Parathyroid adenoma (tissue), 2 donors: ENCODE results near the gene HYLS1.

ENCODE experiments used
- H2AFZ ChIP-seq: fragments of 300-600 bp; sonication (generic); one replicate; pipeline ENCODE4 v1.7.0; 2017; ENCODE audit warnings: antibody characterized with exemption, mild to moderate bottlenecking
- H3K27ac ChIP-seq: fragments of 300-600 bp; sonication (generic); one replicate; pipeline ENCODE4 v1.7.0; 2017
- H3K27me3 ChIP-seq: fragments of 300-600 bp; sonication (generic); one replicate; pipeline ENCODE4 v1.7.0; 2017; ENCODE audit warnings: low read length; ENCODE audit not compliant: control insufficient read depth, insufficient read depth
- H3K36me3 ChIP-seq: fragments of 300-600 bp; sonication (generic); one replicate; pipeline ENCODE4 v1.7.0; 2017; ENCODE audit warnings: low read length; ENCODE audit not compliant: control insufficient read depth, insufficient read depth
- H3K4me1 ChIP-seq: fragments of 300-600 bp; sonication (generic); one replicate; pipeline ENCODE4 v1.7.0; 2017; ENCODE audit warnings: control low read depth
- H3K4me2 ChIP-seq: fragments of 300-600 bp; sonication (generic); one replicate; pipeline ENCODE4 v1.7.0; 2017; ENCODE audit warnings: low read length
- H3K4me3 ChIP-seq: fragments of 300-600 bp; sonication (generic); one replicate; pipeline ENCODE4 v1.7.0; 2017; ENCODE audit warnings: low read depth, low read length
- H3K79me2 ChIP-seq: fragments of 300-600 bp; sonication (generic); one replicate; pipeline ENCODE4 v1.7.0; 2017; ENCODE audit warnings: control low read depth
- H3K9ac ChIP-seq: fragments of 300-600 bp; sonication (generic); one replicate; pipeline ENCODE4 v1.7.0; 2017; ENCODE audit warnings: mild to moderate bottlenecking
- H3K9me3 ChIP-seq: fragments of 300-600 bp; sonication (generic); one replicate; pipeline ENCODE4 v1.7.0; 2017; ENCODE audit warnings: low read length; ENCODE audit not compliant: control insufficient read depth
- TF ChIP-seq, protein P1 (sequence below): fragments of 300-600 bp; sonication (generic); IDR thresholded peaks from one replicate; pipeline ENCODE4 v1.7.0; 2017; ENCODE audit warnings: antibody characterized with exemption, mild to moderate bottlenecking
- donor health status: primary hyperparathyroidism.

HYLS1 gene

DNA sequence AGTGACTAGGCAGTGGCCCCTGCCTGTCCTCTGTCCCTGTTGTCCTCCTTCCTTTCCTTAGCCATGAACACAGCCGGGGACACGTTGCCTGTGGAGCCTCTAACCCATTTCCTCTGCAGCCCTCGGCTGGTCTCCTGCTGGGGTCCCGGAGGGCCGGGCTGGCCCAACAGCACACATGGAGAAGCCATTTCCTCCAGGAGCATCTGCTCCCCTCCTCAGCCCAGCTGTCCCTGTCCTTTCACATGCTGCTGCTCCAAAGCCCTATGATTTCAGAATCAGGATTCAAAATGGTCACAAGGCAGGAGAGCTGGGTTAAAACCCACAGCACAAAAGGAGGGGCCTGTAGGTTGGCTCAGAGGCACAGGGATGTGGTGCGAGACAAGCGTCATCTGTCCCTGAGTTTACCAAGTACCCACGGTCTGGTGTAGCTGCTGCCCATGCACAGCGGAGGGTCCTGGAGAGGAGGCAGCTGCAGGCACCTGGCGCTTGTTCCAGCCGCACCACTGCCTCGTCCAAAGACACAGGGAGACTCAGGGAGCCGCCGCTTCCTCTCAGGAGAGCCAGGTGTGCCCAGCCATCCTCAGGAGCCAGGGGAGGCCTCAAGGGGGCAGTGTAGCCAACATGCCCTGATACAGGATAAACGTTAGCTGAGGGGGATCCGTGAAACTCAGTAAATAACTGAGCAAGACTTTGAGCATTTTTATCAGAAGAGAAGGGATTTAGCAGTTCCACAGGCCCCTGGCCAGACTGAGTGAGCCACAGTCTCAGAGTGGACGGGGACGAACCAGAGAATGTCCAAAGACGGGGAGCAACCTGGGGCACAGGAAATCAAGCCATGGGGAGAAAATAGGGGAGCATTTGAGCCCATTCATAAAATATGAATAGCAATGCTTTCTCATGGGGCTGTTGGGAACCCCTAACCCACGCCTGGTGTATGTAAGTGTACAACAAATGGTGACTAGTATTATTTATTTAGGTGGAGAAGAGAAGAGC, 54.4 kb downstream of the HYLS1 start:
- Histone ChIP-seq H3K9ac (no peak overlapping the region), H3K36me3 (no peaks in the 10 kb centered on the region), H3K27me3 (no peaks in the 10 kb centered on the region), H3K79me2 (no peaks in the 10 kb centered on the region), H3K27ac (no peak overlapping the region), H3K4me1 (no peaks in the 10 kb centered on the region), H3K4me3 (no peak overlapping the region), H3K9me3 (no peaks in the 10 kb centered on the region), H3K4me2 (no peak overlapping the region), H2AFZ (no peak overlapping the region)
- TF ChIP-seq, protein P1, sequence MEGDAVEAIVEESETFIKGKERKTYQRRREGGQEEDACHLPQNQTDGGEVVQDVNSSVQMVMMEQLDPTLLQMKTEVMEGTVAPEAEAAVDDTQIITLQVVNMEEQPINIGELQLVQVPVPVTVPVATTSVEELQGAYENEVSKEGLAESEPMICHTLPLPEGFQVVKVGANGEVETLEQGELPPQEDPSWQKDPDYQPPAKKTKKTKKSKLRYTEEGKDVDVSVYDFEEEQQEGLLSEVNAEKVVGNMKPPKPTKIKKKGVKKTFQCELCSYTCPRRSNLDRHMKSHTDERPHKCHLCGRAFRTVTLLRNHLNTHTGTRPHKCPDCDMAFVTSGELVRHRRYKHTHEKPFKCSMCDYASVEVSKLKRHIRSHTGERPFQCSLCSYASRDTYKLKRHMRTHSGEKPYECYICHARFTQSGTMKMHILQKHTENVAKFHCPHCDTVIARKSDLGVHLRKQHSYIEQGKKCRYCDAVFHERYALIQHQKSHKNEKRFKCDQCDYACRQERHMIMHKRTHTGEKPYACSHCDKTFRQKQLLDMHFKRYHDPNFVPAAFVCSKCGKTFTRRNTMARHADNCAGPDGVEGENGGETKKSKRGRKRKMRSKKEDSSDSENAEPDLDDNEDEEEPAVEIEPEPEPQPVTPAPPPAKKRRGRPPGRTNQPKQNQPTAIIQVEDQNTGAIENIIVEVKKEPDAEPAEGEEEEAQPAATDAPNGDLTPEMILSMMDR, result peak; percentile 47

DNA sequence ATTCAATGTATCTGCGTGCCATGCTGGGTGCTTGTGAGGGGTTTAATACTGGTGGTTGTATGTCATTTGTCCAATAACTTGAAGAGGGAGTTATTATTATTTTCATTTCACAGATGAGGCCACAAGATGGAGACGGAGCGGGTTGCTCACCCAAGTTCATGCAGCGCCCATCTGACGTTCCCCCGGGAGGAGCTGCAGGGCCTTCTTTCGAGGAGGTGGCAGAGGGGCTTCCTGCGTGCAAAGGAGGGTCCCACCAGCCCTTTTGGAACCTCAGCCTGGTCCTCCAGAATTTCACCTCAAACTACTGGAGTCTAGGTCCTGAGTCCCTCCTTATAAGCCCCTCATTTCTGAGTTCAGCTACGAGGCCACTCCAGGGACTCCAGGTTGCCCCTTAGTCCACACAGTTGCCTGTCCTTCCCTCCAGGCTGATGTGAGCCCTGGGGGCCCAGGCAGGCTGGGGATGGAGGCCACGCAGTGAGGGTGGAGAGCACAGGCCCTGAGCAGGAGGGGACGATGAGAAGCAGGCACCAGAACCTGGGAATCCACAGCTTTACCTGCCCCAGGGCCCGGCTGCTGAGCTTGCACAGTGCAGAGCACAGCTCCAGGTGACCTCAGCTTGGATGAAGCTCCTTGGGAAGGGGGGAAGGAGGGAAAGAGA, 55.4 kb downstream of the HYLS1 start:
- Histone ChIP-seq H3K4me1 (no peaks in the 10 kb centered on the region), H3K36me3 (no peaks in the 10 kb centered on the region), H3K4me2 (no peak overlapping the region), H3K27me3 (no peaks in the 10 kb centered on the region), H3K27ac (no peak overlapping the region), H3K79me2 (no peaks in the 10 kb centered on the region), H3K9me3 (no peaks in the 10 kb centered on the region), H3K4me3 (no peak overlapping the region), H2AFZ (no peak overlapping the region), H3K9ac (no peak overlapping the region)
- TF ChIP-seq, protein P1, result no peak

DNA sequence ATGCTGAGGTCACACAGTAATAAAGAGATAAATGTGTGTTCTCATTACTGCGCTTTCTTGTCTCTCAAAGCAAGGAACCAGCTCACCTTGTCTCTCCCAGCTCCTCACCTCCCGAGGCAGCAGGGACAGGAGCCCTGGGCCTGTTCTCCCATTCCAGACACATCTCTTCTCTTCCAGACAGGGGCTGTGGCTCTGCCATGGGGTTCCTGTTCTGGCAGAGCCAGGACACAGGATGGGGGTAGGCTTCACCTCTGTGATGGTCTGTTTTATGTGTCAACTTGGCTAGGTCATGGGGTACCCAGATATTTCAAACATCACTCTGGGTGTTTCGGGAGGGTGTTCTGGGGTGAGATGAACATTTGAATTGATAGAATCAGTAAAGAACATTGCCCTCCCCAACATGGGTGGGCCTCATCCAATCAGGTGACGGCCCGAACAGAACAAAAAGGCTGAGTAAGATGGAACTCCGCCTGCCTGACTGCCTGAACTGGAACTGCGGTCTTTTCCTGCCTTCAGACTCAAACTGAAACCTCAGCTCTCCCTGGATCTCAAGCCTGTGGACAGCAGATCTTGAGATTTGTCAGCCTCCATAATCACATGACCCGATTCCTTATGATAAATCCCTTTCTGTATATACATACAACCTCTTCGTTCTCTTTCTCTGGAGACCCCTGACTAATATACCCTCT, 56.3 kb downstream of the HYLS1 start:
- Histone ChIP-seq H3K27ac (no peak overlapping the region), H3K4me1 (no peaks in the 10 kb centered on the region), H3K4me3 (no peak overlapping the region), H2AFZ (no peak overlapping the region), H3K9me3 (no peaks in the 10 kb centered on the region), H3K36me3 (no peaks in the 10 kb centered on the region), H3K9ac (no peak overlapping the region), H3K27me3 (no peaks in the 10 kb centered on the region), H3K79me2 (no peaks in the 10 kb centered on the region), H3K4me2 (no peak overlapping the region)
- TF ChIP-seq, protein P1, result no peak

DNA sequence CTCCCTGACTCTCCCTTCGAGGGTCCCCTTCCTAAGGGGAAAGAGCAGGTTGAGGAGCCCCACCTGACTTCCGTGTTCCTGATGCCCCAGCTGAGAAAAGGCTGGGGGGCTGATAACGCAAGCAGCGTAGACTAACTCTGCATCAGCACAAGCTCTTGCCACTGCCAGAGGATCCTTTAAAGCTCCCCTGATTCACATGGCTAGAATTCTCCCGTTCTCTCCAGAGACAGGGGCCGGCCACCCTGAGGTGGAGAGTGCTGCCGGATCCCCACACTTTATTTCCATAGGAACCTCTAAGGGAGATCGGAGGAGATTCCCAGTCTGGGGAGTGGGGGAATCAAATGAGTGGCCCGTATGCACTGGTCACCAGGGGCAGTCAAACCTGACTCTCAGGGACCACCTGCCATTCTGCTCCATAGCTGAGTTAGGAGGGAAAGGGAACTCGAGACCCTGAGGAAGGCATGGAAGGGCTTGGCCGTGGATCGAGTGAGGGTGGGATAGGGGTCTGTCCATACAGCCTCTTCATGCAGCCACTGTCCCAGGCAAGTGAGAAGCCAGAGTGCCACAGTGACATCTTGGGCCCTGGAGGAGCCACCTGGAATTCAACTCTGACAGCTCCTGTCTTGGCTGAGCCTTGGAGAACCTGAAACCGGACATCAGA, 57.0 kb downstream of the HYLS1 start:
- no peaks in the 10 kb centered on the region for H3K27me3 ChIP-seq
- no peaks in the 10 kb centered on the region for H3K36me3 ChIP-seq
- no peak overlapping the region for H3K4me2 ChIP-seq
- H3K4me1 ChIP-seq, result no peaks in the 10 kb centered on the region
- TF ChIP-seq, protein P1, result no peak
- no peaks in the 10 kb centered on the region for H3K79me2 ChIP-seq
- H3K4me3 ChIP-seq, result no peak overlapping the region
- no peak overlapping the region for H3K9ac ChIP-seq
- no peak overlapping the region for H3K27ac ChIP-seq
- no peaks in the 10 kb centered on the region for H3K9me3 ChIP-seq
- H2AFZ ChIP-seq, result no peak overlapping the region
